Caki2 (cell line): ENCODE measurements around the gene TNNC1. TPM values are rescaled to one million over a fixed set of nuclear protein-coding genes. Genes with fewer than 3 reads are reported as not detected.
A peak's percentile ranks its signal among the peaks of the same experiment; 100 is the strongest.

Experiments
- DNase-seq: peaks from one replicate; pipeline ENCODE4 v3.0.0-alpha.2; 2015; ENCODE audit warnings: low read depth
- in situ Hi-C: cut with HindIII; loops from 2 replicates; pipeline ENCODE4 v1.10.0; 2016; ENCODE audit warnings: low sequenced_read_pairs, low pct_unique_long_range_greater_than_20kb, mixed read lengths
- total RNA-seq: library from RNA; depleted of rRNA; stranded (reverse); fragments of >200 nt; shearing (Covaris generic); gene quantifications from 2 replicates; pipeline ENCODE4 v1.2.3, GENCODE V29; 2014; ENCODE audit warnings: low replicate concordance

The TNNC1 gene
- total RNA-seq, 1 experiment from 2014 or later, result 2.7 TPM

- in situ Hi-C loops, result no loop called here
- DNase-seq, result no peak
These were observed 15.2 kb upstream of the TNNC1 start for GRCh38 chr3:52469001-52469400.

DNA sequence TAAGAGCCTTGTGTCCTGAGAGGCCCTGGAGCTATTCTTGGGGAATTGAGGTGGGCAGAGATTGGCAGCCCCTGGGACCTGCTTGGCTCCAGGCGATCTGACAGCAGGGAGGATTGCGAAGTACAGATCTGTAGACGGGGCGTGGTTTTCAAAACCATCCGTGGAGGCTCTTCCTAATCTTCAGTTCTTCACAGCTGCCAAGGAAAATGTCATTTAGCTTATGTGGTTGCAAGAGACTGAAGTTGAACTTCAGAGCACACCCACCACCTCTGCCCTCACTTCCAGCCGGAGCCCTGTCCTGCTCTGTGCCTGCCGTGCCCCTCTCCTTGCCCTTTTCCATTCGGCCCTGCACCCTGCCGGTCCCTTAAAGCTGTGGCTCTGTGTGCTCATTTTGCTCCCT lies 14.5 kb upstream of the TNNC1 start:
- no peak for DNase-seq
- in situ Hi-C loops, result no loop called here

- in situ Hi-C loops, result no loop called here
- no peak for DNase-seq
These were observed 9.6 kb upstream of the TNNC1 start for GRCh38 chr3:52463416-52463815.

GRCh38 chr3:52461874-52462273 lies 8.0 kb upstream of the TNNC1 start:
- in situ Hi-C loops, result no loop called here

GRCh38 chr3:52458770-52459545 lies 5.1 kb upstream of the TNNC1 start:
- in situ Hi-C loops, result no loop called here
- no peak for DNase-seq

More at GRCh38 chr3:52461874-52462273, 8.0 kb upstream of the TNNC1 start:
- no peak for DNase-seq

- in situ Hi-C loops, result no loop called here
- no peak for DNase-seq
These were observed 4.4 kb upstream of the TNNC1 start for GRCh38 chr3:52458031-52458760.

DNA sequence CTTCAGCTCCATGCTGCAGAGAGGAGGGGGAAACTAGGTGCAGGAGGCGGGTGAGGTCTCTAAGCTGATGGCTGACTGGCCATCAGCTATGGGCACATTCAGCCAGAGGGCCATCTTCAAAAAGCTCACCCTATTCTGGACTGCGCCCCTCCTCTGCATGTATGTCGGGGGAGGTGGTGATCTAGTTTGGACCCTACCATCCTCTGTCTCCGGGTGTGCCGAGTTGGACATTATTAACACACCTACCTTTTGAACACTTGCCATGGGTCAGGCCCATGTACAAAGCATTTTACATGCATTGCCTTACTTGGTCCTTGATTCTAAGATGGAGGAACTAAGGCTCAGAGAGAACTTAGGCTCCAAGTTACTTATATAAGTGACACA lies 3.0 kb upstream of the TNNC1 start:
- in situ Hi-C loops, result no loop called here
- no peak for DNase-seq

GRCh38 chr3:52456169-52456799 lies 2.4 kb upstream of the TNNC1 start:
- no peak for DNase-seq
- in situ Hi-C loops, result no loop called here

- peak; percentile 43 for DNase-seq
- in situ Hi-C loops, result no loop called here
These were observed 1.7 kb upstream of the TNNC1 start, which contains the start of gene NISCH for GRCh38 chr3:52455283-52456168. Gene NISCH, plus strand, starts transcription at chr3:52455604. Its CDS starts 38 bp downstream, at chr3:52455642.

DNA sequence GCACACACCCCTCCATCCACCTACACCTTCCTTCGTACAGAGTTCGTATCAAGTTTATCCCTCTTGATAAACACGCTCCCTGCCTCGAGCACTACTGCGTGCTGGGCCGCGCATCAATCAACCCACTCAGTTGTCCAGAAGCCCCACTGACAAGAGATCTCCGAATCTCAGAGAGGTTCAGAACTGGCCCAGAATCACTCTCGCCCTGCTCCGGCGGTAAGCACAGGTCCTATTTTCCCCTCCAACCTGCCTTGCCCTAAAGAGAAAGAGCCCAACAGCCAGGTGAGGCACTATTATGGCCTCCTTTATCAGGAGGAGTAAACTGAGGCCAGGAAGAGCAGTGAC lies 1.1 kb upstream of the TNNC1 start:
- in situ Hi-C loops, result no loop called here
- no peak for DNase-seq

DNA sequence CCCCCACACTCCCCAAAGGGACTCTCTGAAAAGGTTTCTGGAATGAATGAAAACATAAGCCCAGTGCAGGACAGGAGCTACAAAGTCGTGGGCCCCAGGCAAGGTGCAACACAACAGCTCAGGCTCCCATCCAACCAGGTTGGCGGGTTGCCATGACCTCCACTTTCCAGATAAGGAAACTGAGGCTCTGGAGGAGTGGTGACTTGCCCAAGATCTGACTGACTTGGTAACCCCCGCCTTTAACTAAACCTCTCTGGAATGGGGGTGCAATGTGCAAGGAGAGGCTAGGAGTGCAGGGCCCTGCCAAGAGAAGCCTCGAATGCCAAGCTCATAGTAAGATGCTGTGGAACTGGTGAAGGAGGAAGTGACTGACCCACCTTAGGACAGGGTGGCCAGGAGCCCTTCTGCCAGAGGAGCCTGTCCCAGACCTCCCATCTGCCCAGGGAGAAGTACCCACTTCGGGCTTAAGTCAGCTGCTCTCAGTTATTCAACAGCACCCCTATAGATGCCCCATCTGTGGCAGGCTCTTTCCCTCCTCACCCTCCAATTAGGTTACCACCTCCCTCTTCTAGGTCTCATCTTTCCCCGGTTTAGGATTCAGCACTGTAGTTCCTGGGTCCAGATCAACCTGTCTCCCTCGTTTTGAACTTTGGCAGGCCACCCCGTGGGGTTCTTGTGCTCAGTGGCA lies 553 bp upstream of the TNNC1 start:
- in situ Hi-C loops, result no loop called here
- no peak for DNase-seq

DNA sequence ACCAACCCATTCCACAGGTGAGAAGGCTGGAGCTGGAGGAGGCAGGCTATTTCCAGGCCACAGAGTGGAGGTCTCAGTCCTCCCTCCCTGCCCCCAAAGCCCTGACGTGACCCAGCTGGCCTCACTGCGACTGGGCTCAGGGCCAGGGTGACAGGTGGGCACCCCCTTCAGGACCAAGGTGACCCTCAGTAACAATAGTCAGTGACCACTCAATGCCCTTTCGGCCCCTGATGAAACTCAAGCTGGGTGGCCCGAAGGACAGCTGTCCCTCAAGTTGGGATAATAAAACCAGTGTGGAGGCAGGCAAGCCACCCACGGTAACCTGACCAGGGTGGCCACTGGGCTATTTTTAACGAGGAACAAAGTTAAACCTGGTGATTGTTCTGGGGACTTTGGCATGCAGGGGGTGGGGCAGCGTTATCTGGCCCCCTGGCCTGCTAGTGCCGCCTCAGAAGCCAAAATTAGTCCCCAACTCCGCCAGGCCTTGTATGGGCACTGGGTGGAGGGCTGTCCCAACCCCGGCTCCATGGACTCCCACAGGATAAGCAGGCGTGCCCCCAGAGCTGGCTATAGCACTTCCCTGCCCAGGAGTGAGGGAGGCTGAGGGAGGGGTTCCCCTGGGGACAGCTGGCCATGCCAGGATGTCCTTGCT lies 1.1 kb downstream of the TNNC1 start:
- DNase-seq, result no peak
- in situ Hi-C loops, result no loop called here

DNA sequence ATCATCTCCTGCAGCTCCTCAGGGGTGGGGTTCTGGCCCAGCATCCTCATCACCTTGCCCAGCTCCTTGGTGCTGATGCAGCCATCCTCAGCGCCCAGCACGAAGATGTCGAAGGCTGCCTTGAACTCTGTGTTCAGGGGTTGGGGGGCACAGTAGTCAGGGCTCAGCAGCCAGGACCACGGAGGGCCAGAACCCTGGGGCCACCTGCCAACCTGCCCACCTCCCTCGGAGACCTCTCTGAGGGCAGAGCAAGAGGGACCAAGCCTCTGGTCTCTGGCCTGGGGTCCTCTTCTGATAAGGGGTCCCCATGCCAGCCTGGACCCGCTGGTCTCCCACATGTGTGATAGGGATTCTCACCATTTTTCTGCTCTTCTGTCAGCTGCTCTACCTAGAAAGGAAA lies 1.7 kb downstream of the TNNC1 start:
- in situ Hi-C loops, result no loop called here

DNA sequence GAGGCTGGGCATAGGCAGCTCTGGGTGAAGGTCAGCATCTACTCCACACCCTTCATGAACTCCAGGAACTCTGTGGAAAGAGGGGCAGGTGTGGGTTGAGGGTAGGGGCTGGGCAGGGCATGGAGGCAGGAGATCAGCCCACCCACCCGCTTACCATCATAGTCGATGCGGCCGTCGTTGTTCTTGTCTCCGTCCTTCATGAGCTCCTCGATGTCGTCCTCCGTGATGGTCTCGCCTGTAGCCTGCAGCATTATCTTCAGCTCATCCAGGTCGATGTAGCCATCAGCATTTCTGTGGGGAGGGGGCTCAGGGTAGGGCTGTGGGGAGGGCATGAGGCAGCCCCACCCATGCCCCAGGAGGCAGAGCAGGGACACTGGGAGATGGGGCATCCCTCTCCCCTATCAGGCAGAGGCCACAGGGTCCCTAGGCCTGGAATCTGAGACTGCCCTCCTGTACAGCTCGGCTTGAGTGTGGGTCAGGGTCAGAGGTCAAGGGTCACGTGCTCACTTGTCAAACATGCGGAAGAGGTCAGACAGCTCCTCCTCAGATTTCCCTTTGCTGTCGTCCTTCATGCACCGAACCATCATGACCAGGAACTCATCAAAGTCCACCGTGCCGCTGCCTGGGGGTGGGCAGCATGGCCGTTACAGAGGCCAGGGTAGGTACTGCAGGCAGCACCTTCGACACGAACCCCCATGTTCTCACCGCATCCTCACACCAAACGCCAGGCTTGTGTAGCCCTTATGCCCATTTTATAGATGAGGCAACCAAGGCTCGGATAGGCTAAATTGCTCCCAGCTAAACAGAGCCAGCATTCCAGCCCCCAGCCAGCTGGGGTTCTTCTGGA lies 2.4 kb downstream of the TNNC1 start:
- in situ Hi-C loops, result no loop called here
- DNase-seq, result no peak

More for the DNA sequence above, 1.7 kb downstream of the TNNC1 start:
- DNase-seq, result no peak

- in situ Hi-C loops, result no loop called here
These were observed 3.2 kb downstream of the TNNC1 start for GRCh38 chr3:52450489-52451236.

More at GRCh38 chr3:52450489-52451236, 3.2 kb downstream of the TNNC1 start:
- no peak for DNase-seq
